HT-29 (cell line): ENCODE data around the gene SLC22A31. TPM values are rescaled to one million over a fixed set of nuclear protein-coding genes. Genes with fewer than 3 reads are reported as not detected.

Source experiments
- DNase-seq: peaks from one replicate; pipeline ENCODE4 v3.0.0-alpha.2; 2015; ENCODE audit warnings: low spot score
- total RNA-seq: library from RNA; depleted of rRNA; stranded (reverse); fragments of >200 nt; shearing (Covaris generic); gene quantifications from 2 replicates; pipeline ENCODE4 v1.2.3, GENCODE V29; 2014

Gene SLC22A31
- total RNA-seq, 1 experiment from 2014 or later = not detected

DNA sequence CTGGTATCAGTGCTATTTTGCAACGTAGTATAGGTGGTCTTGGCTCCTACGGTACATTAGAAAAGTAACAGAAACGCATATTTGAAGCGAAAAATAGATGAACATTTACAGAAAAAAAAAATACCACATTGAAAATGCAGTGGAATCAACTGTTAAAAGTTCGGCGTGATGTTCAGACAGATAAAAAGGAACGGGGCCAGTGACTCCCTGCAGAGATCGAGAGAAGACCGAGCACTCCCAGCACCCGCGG lies 16.7 kb upstream of the SLC22A31 start:
- no peak for DNase-seq

- DNase-seq = peak; percentile 80
Observed at GRCh38 chr16:89216315-89217137, 16.2 kb upstream of the SLC22A31 start.

- DNase-seq = no peak
Observed at GRCh38 chr16:89210904-89211515, 10.7 kb upstream of the SLC22A31 start.

DNA sequence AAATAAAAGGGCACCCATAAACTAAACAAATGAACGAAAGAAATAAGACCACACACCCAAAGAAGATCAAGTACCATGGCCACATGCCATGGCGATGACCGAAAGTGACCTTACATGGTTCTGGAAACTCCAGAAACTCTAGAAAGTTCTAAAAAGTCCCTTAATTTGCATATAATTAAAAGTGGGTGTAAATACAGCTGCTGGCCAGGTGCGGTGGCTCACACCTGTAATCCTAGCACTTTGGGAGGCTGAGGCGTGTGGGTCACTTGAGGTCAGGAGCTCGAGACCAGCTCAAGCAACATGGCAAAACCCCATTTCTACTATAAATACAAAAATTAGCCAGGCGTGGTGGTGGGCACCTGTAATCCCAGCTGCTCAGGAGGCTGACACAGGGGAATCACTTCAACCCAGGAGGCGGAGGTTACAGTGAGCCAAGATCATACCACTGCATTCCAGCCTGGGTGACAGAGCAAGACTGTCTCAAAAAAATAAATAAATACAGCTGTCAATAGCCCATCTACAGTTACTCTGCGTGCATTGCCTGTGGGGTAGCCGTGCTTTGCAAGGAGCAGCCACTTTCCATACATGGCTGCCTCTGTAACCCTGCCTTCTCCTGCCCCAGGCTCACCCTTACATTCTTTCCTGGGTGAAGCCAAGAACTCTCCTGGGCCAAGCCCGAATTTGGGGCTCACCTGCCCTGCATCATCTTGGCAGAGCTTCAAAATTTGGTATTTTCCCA lies 10.0 kb upstream of the SLC22A31 start:
- no peak for DNase-seq

DNA sequence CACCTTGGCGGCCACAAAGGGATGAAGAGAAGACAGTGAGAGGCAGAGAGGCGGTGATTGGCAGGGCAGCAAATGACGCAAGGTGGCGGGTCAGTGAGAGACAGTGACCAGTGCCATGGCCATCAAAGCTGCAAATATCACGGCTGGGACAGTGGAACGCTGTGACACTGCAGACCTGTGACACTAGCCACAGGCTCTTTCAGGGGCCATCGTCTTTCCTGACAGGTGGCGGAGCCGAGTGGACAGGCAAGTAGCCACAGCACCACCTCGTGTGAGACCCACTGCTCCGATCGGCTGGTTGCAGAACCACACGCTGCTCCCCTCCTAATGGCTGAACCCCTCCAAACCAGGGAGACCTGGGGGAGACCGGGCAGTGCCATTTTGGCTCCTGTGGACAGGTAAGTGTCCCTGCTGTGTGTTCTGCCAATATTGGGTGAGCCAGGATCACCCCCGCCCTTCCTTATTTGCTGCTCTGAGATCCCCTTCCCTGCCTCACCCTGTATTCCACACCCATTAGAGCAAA lies 9.2 kb upstream of the SLC22A31 start:
- DNase-seq = no peak

- DNase-seq = no peak
Observed at GRCh38 chr16:89207993-89208392, 7.7 kb upstream of the SLC22A31 start.

DNA sequence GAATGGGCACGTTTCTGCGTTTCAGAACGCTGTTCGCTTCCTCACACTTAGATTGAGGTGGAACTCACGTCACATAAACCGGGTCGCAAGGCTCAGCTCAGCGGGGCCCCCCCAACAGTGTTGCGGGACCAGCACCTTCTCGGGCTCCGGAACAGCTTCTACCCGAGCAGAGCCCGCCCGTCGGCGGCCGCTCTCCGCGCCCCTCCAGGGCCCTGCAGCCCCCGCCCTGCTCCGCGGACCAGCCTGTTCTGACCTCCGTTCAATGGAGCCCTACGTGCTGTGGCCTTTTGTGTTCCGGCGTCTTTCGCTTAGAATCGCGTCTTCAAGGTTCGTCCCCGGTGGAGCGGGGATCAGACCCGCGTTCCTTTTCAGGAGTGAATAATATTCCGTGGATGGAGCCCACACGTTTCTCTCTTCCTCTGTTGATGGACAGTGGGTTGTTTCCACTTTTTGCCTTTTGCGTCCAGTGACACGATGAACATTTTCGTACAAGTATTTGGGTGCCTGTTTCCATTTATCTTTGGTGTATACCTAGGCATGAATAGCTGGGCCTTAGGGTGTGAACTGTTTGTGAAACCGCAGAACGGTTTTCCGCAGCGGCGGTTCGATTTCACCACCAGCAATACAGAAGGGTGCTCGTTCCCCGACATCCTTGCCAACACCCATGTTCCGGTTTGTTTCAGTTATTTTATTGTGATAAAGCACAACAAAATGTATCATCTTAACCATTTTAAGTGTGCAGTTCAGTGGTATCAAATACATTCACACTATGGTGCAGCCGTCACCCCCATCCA lies 2.3 kb upstream of the SLC22A31 start:
- DNase-seq = no peak

GRCh38 chr16:89201439-89202377 lies 1.4 kb upstream of the SLC22A31 start:
- DNase-seq = no peak

DNA sequence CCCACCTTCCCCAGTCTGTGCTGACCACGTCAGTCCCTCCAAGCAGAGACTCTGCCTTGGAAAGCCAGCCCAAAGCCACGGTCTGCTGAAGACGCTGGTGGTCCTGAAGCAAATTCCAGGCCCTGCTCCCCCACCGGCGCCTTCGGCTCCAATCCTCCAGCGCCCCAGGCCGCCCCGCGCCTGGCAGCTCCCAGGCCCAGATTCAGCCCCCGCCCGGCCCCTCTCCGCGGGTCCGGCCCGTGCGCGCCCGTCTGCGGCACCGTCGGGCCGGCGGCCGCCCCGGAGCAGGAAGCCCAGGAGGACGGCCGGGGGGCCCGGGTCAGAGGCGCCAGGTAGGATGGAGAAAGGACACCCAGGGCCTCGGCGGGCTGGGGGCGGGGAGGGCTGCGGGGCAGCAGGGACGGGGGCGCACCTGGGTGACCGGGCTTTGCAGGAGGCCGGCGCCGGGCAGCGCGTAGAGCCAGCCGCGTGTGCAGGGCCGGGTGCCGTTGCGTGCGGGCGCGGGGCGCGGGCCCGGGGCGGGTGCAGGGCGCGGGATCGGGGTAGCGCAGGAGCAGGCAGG lies 594 bp upstream of the SLC22A31 start:
- no peak for DNase-seq

GRCh38 chr16:89199241-89200123 lies 855 bp downstream of the SLC22A31 start:
- DNase-seq = no peak

DNA sequence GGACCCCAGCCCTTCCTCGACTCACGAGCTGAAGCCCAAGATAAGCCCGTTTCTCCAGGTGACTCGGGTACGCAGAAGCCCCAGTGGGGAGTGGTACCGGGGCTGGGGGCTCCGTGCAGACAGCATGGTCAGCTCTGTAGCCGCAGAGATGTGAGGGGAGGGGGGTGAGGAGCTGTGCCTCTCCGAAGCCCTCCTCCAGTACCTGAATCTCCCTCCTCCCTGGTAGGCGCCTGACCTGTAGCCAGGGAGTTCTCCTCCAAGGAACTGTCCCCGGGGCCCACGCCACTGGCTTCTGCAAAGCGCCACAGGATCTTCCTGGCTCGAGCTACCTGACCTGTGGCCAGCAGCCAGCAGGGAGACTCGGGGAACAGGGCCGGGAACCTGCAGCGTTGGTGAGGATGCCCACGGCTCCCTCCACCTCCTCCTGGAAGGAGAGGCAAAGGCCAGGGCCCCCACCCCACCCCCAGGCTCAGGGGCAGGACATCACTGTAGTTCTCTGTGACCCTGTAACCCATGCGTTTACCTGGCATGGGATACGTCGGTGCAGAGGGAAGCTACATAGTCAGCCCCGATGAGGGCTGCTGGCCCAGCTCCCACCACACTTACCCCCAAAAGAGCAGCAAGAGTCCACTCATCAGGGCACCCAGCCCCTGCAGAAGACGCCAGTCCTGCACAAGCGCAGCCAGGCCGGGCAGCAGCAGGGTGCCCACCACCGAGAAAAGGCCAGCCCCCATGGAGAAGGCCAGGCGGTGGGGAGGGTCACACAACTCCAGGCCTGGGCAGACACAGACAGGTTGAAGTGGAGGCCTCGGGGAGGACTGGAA lies 1.7 kb downstream of the SLC22A31 start:
- no peak for DNase-seq

DNA sequence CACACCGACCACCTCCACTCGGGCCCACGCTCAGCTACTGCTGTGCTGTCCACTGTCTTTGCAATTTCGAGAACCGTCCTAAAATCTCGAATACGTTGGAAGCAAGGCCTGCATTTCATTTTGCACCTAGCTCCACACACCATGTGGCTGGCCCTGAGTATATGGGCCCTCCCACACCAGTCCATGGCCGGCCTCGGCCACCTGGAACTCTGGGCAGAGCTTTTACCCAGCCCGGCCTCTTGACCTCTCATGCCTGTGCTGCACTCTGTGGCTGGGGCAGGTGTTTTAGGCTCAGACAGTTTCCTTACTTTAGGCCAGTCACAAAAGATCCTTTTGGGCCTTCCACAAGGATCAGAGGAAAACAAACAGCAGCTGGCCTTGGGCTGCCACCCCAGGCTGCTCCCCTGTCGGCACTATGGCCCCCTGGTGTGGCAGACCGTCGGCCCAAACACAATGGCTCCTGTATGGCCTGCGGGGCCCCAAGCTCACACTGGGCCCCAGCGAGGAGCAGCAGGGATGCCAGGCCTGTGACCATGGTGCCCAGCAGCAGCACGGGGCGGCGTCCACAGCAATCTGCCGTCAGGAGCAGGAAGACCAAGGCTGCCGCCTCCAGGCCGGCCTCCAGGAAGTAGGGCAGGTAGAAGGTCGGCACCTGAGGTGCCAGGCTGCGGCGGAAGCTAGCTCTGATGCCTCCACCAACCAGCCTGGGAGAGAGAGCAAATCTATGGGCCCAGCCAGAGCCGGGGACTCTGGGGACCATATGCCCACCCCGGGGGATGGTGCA lies 2.5 kb downstream of the SLC22A31 start:
- no peak for DNase-seq

- DNase-seq = no peak
Observed at GRCh38 chr16:89197033-89197632, 3.2 kb downstream of the SLC22A31 start.

DNA sequence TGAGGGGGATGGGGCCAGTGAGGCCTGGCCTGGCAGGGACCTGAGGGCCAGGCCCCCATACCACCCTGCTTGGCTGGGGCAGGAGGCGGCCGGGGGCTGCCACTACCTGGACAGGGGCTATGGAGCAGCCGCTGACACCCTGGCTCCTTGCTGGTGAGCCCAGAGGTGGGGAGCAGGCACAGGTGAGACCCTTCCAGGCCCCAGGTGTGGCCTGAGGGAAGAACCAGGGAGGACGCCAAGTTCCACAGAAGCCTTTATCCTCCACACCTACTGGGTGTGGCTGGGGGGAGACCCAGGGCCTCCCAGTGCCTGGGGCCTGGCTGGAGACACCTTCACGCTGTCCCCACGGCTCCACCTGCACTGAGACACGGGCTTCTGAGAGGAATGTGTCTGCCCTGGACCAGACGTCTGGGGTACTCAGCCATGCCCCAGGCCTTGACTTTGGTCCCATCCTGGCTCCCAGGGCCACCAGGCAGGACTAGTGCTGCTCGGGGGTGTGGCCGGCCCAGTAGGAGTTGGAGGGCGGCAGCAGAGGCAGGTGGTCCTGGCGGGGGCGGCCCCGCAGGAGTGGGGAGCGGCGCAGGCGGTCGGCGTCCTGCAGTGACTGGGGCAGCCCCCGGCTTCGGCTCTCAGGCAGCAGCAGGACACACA lies 4.7 kb downstream of the SLC22A31 start:
- DNase-seq = no peak

DNA sequence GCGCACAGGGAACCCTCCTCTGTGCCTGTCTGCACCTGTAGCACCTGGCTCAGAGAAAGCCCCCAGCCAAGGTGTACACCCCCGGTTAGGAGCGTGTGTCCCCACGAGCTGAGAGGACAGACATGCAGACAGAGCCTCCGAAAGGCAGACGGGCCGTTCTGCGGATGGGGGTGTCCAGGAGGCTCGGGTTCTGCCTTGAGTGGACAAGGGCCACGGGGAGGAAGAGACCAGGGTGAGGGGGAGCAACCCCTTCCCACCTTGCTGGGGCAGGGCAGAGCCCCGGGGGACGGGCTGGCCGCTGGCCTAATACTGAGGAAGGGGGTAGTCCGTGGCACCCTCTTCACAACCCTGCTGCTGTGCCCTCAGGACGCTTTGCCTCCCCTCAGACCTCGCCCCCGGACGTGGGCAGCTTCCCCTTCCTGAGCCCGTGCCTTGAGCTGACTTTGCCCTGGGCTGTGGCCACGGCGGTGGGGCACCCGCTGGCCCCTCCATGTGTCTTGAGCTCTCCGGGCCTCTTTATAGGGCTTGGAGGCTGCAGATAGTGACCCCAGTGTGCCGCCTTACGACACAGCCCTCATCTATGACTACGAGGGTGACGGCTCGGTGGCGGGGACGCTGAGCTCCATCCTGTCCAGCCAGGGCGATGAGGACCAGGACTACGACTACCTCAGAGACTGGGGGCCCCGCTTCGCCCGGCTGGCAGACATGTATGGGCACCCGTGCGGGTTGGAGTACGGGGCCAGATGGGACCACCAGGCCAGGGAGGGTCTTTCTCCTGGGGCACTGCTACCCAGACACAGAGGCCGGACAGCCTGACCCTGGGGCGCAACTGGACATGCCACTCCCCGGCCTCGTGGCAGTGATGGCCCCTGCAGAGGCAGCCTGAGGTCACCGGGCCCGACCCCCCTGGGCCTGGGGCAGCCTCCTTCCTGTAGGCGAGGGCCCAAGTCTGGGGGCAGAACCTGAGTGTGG lies 5.7 kb downstream of the SLC22A31 start:
- no peak for DNase-seq
